ENCODE measurements around the gene DNAJC12.

The DNAJC12 gene

DNA sequence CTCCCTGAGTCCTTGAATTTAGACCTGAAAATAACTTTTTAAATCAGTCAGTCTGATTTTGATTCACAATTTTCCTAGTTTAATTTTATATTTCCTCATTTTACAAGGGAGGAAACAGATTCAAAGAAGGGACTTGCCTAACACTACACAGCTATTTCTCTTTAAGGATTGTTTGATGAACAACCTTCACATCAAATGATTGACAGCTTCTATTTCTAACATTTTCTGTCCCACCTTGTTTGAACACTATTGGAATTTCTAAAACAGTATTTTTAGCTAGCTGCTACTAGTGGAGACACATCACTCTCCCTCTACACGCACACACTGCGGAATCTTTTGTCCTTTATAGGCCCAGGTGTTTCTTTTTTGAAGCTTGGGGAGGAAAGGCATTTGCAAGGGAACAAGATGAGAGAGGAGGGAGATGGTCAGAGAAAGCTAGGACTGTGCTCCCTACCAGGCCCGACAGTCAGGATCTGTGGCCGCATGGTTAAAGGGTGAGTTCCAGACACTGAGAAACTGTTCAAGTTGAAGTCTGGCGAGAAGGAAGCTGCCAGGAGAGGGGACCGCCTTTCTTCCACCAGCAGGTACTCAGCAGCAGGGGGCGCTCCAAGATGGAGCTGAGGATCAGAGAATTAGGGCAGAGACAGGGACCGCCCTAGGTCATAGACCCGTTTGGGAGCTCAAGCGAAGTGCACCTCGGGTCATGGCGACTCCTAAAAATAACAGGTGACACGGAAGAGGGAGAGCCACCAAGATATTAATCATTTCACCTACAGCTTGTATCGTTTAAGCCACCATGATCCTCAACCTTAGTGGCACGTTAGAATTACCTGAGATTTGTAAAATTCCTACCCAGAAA lies 49.7 kb downstream of the DNAJC12 start:
- no peak for TF ChIP-seq SIN3A (IDR thresholded peaks at IDR 0.05; ENCODE audit: borderline replicate concordance, insufficient read depth, low read length)
- TF ChIP-seq TAF1 (IDR thresholded peaks at IDR 0.05; ENCODE audit: borderline replicate concordance, insufficient read depth, low read length), result no peak
- TF ChIP-seq, protein P1, sequence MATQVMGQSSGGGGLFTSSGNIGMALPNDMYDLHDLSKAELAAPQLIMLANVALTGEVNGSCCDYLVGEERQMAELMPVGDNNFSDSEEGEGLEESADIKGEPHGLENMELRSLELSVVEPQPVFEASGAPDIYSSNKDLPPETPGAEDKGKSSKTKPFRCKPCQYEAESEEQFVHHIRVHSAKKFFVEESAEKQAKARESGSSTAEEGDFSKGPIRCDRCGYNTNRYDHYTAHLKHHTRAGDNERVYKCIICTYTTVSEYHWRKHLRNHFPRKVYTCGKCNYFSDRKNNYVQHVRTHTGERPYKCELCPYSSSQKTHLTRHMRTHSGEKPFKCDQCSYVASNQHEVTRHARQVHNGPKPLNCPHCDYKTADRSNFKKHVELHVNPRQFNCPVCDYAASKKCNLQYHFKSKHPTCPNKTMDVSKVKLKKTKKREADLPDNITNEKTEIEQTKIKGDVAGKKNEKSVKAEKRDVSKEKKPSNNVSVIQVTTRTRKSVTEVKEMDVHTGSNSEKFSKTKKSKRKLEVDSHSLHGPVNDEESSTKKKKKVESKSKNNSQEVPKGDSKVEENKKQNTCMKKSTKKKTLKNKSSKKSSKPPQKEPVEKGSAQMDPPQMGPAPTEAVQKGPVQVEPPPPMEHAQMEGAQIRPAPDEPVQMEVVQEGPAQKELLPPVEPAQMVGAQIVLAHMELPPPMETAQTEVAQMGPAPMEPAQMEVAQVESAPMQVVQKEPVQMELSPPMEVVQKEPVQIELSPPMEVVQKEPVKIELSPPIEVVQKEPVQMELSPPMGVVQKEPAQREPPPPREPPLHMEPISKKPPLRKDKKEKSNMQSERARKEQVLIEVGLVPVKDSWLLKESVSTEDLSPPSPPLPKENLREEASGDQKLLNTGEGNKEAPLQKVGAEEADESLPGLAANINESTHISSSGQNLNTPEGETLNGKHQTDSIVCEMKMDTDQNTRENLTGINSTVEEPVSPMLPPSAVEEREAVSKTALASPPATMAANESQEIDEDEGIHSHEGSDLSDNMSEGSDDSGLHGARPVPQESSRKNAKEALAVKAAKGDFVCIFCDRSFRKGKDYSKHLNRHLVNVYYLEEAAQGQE (IDR thresholded peaks at IDR 0.05; ENCODE audit: insufficient read depth in 1 of 2, low read depth in 2 of 2, low read length in 2 of 2), result no peak
- TF ChIP-seq POLR2AphosphoS5 (IDR thresholded peaks at IDR 0.05; ENCODE audit: low read depth, low read length), result no peak

DNA sequence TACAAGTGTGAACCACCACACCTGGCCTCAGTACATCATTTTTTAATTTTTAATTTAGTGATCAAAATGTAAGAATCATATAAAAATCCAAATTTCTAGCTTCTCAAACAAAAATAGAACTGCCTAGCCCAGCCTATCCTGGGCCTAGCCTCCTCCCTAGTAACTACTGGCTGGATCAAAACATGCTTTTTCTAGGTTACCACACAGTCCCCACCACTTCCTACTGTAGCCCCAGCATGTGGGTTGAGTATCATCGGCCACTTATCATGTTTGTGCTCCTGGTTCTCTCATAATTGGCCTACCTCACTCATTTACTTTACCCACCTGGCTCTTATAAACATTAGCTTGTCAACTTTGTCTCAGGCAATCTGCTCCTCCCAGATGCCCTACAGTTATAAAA lies 52.9 kb downstream of the DNAJC12 start:
- TF ChIP-seq TAF1 (IDR thresholded peaks at IDR 0.05; ENCODE audit: borderline replicate concordance, insufficient read depth, low read length) (no peak), POLR2AphosphoS5 (IDR thresholded peaks at IDR 0.05; ENCODE audit: low read depth, low read length) (no peak), SIN3A (IDR thresholded peaks at IDR 0.05; ENCODE audit: borderline replicate concordance, insufficient read depth, low read length) (no peak), FOXP2 (optimal IDR thresholded peaks at IDR 0.05; ENCODE audit: borderline replicate concordance, extremely low read depth, extremely low read length, insufficient read depth) (no peak)
- TF ChIP-seq, protein P1 (IDR thresholded peaks at IDR 0.05; ENCODE audit: insufficient read depth in 1 of 2, low read depth in 2 of 2, low read length in 2 of 2), result no peak

DNA sequence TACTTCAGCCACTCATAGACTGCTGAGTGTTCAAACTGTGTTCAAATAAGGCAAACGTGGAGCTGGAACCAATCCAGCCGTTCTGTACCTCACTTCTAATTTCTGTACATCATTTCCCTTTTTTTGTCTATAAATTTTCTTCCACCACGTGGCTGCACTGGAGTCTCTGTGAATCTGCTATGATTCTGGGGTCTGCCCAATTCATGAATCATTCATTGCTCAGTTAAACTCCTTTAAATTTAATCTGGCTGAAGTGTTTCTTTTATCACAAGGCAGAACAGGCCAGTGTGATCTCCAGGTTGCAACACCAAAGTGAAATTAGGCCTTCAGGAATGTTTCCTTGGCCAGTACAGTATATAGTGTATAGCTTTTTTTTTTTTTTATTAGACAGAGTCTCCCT lies 53.5 kb downstream of the DNAJC12 start:
- TF ChIP-seq SIN3A (IDR thresholded peaks at IDR 0.05; ENCODE audit: borderline replicate concordance, insufficient read depth, low read length), result no peak
- no peak for TF ChIP-seq FOXP2 (optimal IDR thresholded peaks at IDR 0.05; ENCODE audit: borderline replicate concordance, extremely low read depth, extremely low read length, insufficient read depth)
- TF ChIP-seq TAF1 (IDR thresholded peaks at IDR 0.05; ENCODE audit: borderline replicate concordance, insufficient read depth, low read length), result no peak
- TF ChIP-seq POLR2AphosphoS5 (IDR thresholded peaks at IDR 0.05; ENCODE audit: low read depth, low read length), result no peak
- TF ChIP-seq, protein P1 (IDR thresholded peaks at IDR 0.05; ENCODE audit: insufficient read depth in 1 of 2, low read depth in 2 of 2, low read length in 2 of 2), result no peak

DNA sequence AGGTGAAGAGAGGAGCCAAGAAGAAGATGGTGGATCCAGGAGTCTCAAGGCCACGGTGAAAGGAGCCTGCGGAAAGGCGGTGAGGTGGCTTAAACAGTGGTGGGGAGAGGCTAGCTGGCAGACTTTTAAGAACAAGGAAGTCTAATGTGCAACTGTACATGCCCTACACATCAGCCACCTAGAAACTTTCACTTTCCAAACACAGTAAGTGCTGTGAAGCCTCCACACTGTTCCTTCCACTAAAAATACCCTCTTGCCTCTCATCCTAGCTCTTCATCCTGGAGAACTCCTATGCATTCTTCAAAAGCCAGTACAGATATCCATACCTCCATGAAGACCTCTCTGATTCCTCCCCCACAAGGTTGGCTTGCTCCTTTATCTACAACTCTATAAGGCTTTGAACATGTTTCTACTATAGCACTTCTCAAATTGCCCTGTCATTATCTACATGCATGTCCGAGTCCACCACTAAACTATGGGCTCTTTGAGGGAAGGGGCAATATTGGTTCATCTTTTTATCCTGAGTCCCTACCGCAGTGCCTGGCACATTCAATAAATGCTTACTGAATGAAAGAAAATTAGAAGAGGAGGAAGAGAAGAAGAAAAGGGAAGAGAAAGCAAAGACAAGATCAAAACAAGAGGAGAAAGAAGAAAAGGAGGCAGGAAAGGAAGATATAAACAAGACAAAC lies 54.2 kb downstream of the DNAJC12 start:
- TF ChIP-seq SIN3A (IDR thresholded peaks at IDR 0.05; ENCODE audit: borderline replicate concordance, insufficient read depth, low read length), result no peak
- TF ChIP-seq, protein P1 (IDR thresholded peaks at IDR 0.05; ENCODE audit: insufficient read depth in 1 of 2, low read depth in 2 of 2, low read length in 2 of 2), result no peak
- no peak for TF ChIP-seq POLR2AphosphoS5 (IDR thresholded peaks at IDR 0.05; ENCODE audit: low read depth, low read length)
